Measurements from ENCODE around the gene LASP1. TPM values are rescaled to one million over a fixed set of nuclear protein-coding genes. Genes with fewer than 3 reads are reported as not detected.
"Not testable (repeated sequence)": the region's sequence is repeated elsewhere in the genome, so short reads cannot be mapped to it uniquely, and the experiment has no call there.

The LASP1 gene
- total and polyA plus RNA-seq, 5 donors from 2014 or later, result 50.3 to 154 (median 66.1) TPM

DNA sequence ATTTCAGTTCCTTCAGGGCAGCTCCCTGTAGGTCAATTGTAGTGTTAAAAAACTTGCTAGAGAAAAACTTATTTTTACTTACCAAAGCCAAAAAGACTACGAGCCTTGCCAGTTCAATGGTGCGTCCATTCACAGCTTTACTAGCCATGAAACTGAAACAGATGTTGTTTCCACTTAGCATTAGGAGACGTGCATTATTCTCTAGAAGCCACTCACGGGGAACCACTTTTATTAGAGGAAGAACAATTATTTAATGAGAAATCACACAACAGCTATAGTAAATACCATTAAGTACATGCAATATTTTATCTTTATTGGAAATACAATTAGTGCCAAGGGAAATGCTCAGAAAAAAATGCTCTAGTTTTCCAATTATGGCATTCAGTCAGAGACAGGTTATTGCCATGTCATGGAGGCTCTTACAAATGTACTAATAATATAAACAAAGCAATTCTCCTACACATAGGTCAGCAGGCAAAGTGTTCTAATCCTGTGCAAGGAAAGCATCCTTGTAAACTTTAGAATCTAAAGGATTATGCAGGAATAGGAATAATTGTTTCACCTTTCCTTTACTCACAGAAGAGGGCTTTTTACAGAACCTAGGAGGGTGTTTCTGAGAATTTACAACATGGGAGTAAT lies 73.0 kb downstream of the LASP1 start:
- H3K9me3 ChIP-seq (ENCODE audit: control insufficient read depth in 2 of 2, low read length in 2 of 2), result no peaks in the 10 kb centered on the region
- Mint-ChIP-seq H3K27me3 (no peaks in the 10 kb centered on the region), H3K4me3 (no peak overlapping the region), H3K36me3 (no peaks in the 10 kb centered on the region), H3K9me3 (no peaks in the 10 kb centered on the region), H3K4me1 (peaks cover 0 to 5% (median 0%) of the 10 kb centered on the region in 4 donors), H3K27ac (peak overlapping the region in 1 of 3 donors; percentile 29)
- H3K4me3 ChIP-seq (ENCODE audit: low read depth, low read length), result no peak overlapping the region
- no peak overlapping the region for H3K27ac ChIP-seq (ENCODE audit: insufficient read depth, low read length, poor library complexity, severe bottlenecking)
- H3K27me3 ChIP-seq (ENCODE audit: control insufficient read depth, insufficient read depth, low read length), result no peaks in the 10 kb centered on the region
- H3K36me3 ChIP-seq (ENCODE audit: control insufficient read depth, insufficient read depth, low read length), result no peaks in the 10 kb centered on the region
- no peak for ATAC-seq (ENCODE audit: low read depth in 2 of 2)
- no peaks in the 10 kb centered on the region for H3K4me1 ChIP-seq (ENCODE audit: control insufficient read depth, insufficient read depth, low read length, poor library complexity, severe bottlenecking)
- no peak for DNase-seq

DNA sequence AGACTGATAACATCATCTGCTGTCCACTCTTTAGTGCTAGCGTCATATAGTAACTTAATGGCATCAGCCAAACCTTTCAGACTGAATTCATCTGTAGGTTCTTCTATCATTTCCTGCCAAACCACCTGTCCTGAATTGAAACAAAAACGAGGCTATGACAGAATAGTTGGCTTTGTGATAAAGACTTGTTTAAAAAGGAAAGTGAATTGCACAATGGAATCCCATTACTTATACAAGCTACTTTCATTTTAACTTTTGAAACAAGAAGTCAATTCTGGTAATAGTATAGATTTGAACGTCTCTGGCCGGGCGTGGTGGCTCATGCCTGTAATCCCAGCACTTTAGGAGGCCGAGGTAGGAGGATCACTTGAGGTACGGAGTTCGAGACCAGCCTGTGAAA lies 73.7 kb downstream of the LASP1 start:
- H3K36me3 ChIP-seq (ENCODE audit: control insufficient read depth, insufficient read depth, low read length), result no peaks in the 10 kb centered on the region
- H3K4me1 Mint-ChIP-seq, result peaks cover 0 to 5% (median 0%) of the 10 kb centered on the region in 4 donors
- no peaks in the 10 kb centered on the region for H3K36me3 Mint-ChIP-seq
- H3K27ac ChIP-seq (ENCODE audit: insufficient read depth, low read length, poor library complexity, severe bottlenecking), result no peak overlapping the region
- no peak overlapping the region for H3K4me3 ChIP-seq (ENCODE audit: low read depth, low read length)
- no peak overlapping the region for H3K4me3 Mint-ChIP-seq
- H3K27ac Mint-ChIP-seq, result no peak overlapping the region
- no peaks in the 10 kb centered on the region for H3K27me3 ChIP-seq (ENCODE audit: control insufficient read depth, insufficient read depth, low read length)
- H3K4me1 ChIP-seq (ENCODE audit: control insufficient read depth, insufficient read depth, low read length, poor library complexity, severe bottlenecking), result no peaks in the 10 kb centered on the region
- no peak for ATAC-seq (ENCODE audit: low read depth in 2 of 2)
- H3K9me3 Mint-ChIP-seq, result no peaks in the 10 kb centered on the region
- no peaks in the 10 kb centered on the region for H3K27me3 Mint-ChIP-seq
- peak in 1 of 3 donors; percentile 54 for DNase-seq
- no peaks in the 10 kb centered on the region for H3K9me3 ChIP-seq (ENCODE audit: control insufficient read depth in 2 of 2, low read length in 2 of 2)

DNA sequence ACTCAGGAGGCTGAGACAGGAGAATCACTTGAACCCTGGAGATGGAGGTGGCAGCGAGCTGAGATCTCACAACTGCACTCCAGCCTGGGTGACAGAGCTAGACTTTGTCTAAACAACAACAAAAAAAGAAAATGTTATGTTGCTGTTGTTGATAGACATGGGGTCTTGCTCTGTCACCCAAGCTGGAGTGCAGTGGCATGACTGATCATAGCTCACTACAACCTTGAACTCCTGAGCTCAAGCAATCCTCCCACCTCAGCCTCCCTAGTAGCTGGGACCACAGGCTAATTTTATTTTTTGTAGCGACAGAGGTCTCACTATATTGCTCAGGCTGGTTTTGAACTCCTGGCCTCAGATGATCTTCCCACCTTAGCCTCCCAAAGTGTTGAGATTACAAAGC lies 77.3 kb downstream of the LASP1 start:
- ATAC-seq (ENCODE audit: low read depth in 2 of 2) (no peak), DNase-seq (no peak)
- Mint-ChIP-seq H3K27me3 (no peaks in the 10 kb centered on the region), H3K9me3 (no peaks in the 10 kb centered on the region), H3K4me1 (peaks cover 0 to 5% (median 0%) of the 10 kb centered on the region in 4 donors), H3K4me3 (no peak overlapping the region), H3K27ac (no peak overlapping the region), H3K36me3 (no peaks in the 10 kb centered on the region)
- Histone ChIP-seq H3K4me1 (ENCODE audit: control insufficient read depth, insufficient read depth, low read length, poor library complexity, severe bottlenecking) (no peaks in the 10 kb centered on the region), H3K27me3 (ENCODE audit: control insufficient read depth, insufficient read depth, low read length) (no peaks in the 10 kb centered on the region), H3K27ac (ENCODE audit: insufficient read depth, low read length, poor library complexity, severe bottlenecking) (no peak overlapping the region), H3K9me3 (ENCODE audit: control insufficient read depth in 2 of 2, low read length in 2 of 2) (no peaks in the 10 kb centered on the region), H3K36me3 (ENCODE audit: control insufficient read depth, insufficient read depth, low read length) (no peaks in the 10 kb centered on the region), H3K4me3 (ENCODE audit: low read depth, low read length) (no peak overlapping the region)

DNA sequence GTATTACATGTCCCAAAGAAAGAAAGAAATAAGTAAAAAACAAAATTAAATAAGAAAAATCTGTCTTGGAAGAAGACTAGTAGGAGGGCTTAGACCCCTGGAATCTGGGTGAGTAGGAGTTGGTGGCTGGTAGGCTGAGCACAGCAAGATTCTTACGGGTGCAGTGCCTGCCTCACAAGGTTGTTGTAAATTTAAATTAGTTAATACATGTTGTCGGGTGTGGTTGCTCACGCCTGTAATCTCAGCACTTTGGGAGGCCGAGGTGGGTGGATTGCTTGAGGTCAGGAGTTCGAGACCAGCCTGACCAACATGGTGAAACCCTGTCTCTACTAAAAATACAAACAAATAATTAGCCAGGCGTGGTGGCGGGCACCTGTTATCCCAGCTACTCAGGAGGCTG lies 83.9 kb downstream of the LASP1 start:
- H3K36me3 Mint-ChIP-seq, result not testable (repeated sequence)

DNA sequence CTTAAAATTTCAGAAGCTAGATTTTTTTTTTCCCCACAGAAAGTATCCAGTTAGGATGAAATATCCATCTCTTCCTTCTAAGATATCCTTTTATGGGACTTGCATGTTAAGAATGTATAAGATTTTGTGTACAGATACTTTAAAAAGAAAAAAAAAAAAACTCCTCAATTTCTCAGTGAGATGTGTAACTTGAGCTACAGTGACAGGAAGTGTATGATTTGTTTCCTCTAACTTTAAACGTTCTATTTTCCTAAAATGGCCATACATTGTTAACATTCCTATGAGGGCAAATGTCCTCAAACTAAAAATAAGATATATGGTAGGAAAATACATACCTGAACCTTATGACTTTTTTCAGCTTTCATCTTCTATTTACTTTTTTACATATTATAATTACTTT lies 88.5 kb downstream of the LASP1 start:
- H3K27me3 ChIP-seq (ENCODE audit: control insufficient read depth, insufficient read depth, low read length), result no peaks in the 10 kb centered on the region
- Mint-ChIP-seq H3K27ac (peak overlapping the region in 1 of 3 donors; percentile 60), H3K9me3 (no peaks in the 10 kb centered on the region), H3K27me3 (no peaks in the 10 kb centered on the region), H3K36me3 (no peaks in the 10 kb centered on the region), H3K4me3 (no peak overlapping the region), H3K4me1 (peaks cover 7 to 36% (median 13%) of the 10 kb centered on the region in 4 donors)
- H3K9me3 ChIP-seq (ENCODE audit: control insufficient read depth in 2 of 2, low read length in 2 of 2), result no peaks in the 10 kb centered on the region
- H3K4me3 ChIP-seq (ENCODE audit: low read depth, low read length), result no peak overlapping the region
- DNase-seq, result no peak
- no peaks in the 10 kb centered on the region for H3K36me3 ChIP-seq (ENCODE audit: control insufficient read depth, insufficient read depth, low read length)
- no peak overlapping the region for H3K27ac ChIP-seq (ENCODE audit: insufficient read depth, low read length, poor library complexity, severe bottlenecking)
- peaks cover 15% of the 10 kb centered on the region for H3K4me1 ChIP-seq (ENCODE audit: control insufficient read depth, insufficient read depth, low read length, poor library complexity, severe bottlenecking)
- no peak for ATAC-seq (ENCODE audit: low read depth in 2 of 2)

More for the DNA sequence above, 83.9 kb downstream of the LASP1 start:
- H3K9me3 ChIP-seq (ENCODE audit: control insufficient read depth in 2 of 2, low read length in 2 of 2); H3K27me3 Mint-ChIP-seq; H3K27me3 ChIP-seq (ENCODE audit: control insufficient read depth, insufficient read depth, low read length); H3K4me1 Mint-ChIP-seq; H3K9me3 Mint-ChIP-seq; H3K4me3 Mint-ChIP-seq; H3K4me1 ChIP-seq (ENCODE audit: control insufficient read depth, insufficient read depth, low read length, poor library complexity, severe bottlenecking); ATAC-seq (ENCODE audit: low read depth in 2 of 2); H3K27ac Mint-ChIP-seq; H3K36me3 ChIP-seq (ENCODE audit: control insufficient read depth, insufficient read depth, low read length); H3K4me3 ChIP-seq (ENCODE audit: low read depth, low read length); DNase-seq; H3K27ac ChIP-seq (ENCODE audit: insufficient read depth, low read length, poor library complexity, severe bottlenecking): not testable (repeated sequence)

DNA sequence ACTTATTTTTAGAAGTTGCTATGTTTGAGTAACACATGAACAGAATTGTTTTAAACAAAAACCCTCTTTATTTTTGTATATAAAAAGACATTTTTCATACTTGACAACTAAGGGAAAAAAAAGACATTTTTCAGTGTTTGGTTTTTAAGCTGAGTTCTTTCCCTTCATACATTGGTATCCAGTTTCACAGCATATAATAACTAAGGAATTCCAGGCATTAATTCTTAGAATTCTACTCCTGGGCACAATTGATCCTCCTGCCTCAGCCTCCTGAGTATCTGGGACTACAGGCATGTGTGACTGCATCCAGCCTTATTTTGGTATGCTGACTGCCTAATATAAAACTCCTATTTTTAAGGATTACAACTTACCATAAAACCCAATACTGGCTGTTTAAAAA lies 88.9 kb downstream of the LASP1 start:
- ATAC-seq (ENCODE audit: low read depth in 2 of 2) (no peak), DNase-seq (no peak)
- H3K27ac Mint-ChIP-seq, result peak overlapping the region in 1 of 3 donors; percentile 49
- H3K9me3 ChIP-seq (ENCODE audit: control insufficient read depth in 2 of 2, low read length in 2 of 2), result no peaks in the 10 kb centered on the region
- H3K36me3 ChIP-seq (ENCODE audit: control insufficient read depth, insufficient read depth, low read length), result no peaks in the 10 kb centered on the region
- H3K4me3 Mint-ChIP-seq, result no peak overlapping the region
- H3K27me3 ChIP-seq (ENCODE audit: control insufficient read depth, insufficient read depth, low read length), result no peaks in the 10 kb centered on the region
- H3K27ac ChIP-seq (ENCODE audit: insufficient read depth, low read length, poor library complexity, severe bottlenecking), result no peak overlapping the region
- no peaks in the 10 kb centered on the region for H3K27me3 Mint-ChIP-seq
- H3K4me1 ChIP-seq (ENCODE audit: control insufficient read depth, insufficient read depth, low read length, poor library complexity, severe bottlenecking), result peaks cover 15% of the 10 kb centered on the region
- no peaks in the 10 kb centered on the region for H3K36me3 Mint-ChIP-seq
- no peaks in the 10 kb centered on the region for H3K9me3 Mint-ChIP-seq
- peaks cover 7 to 36% (median 13%) of the 10 kb centered on the region in 4 donors for H3K4me1 Mint-ChIP-seq
- no peak overlapping the region for H3K4me3 ChIP-seq (ENCODE audit: low read depth, low read length)

DNA sequence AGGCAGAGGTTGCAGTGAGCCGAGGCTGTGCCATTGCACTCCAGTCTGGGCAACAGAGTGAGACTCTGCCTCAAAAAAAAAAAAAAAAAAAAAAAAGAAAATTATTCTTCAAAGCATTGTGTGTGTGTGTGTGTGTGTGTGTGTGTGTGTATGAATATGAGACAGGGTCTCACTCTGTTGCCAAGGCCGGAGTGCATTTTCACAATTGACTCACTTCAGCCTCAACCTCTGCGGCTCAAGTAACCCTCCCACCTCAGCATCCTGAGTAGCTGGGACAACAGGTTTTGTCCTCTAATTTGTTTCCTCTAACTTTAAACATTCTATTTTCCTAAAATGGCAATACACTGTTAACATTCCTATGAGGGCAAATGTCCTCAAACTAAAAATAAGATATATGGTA lies 89.7 kb downstream of the LASP1 start:
- no peak for ATAC-seq (ENCODE audit: low read depth in 2 of 2)
- no peak for DNase-seq
- Mint-ChIP-seq H3K27ac (peak overlapping the region in 2 of 3 donors; percentile 5 to 49), H3K4me3 (peak overlapping the region in 1 of 4 donors; percentile 7), H3K4me1 (peaks cover 7 to 36% (median 13%) of the 10 kb centered on the region in 4 donors), H3K9me3 (no peaks in the 10 kb centered on the region), H3K27me3 (no peaks in the 10 kb centered on the region), H3K36me3 (no peaks in the 10 kb centered on the region)
- H3K36me3 ChIP-seq (ENCODE audit: control insufficient read depth, insufficient read depth, low read length), result no peaks in the 10 kb centered on the region
- H3K4me1 ChIP-seq (ENCODE audit: control insufficient read depth, insufficient read depth, low read length, poor library complexity, severe bottlenecking), result peaks cover 15% of the 10 kb centered on the region
- no peak overlapping the region for H3K4me3 ChIP-seq (ENCODE audit: low read depth, low read length)
- no peaks in the 10 kb centered on the region for H3K27me3 ChIP-seq (ENCODE audit: control insufficient read depth, insufficient read depth, low read length)
- no peaks in the 10 kb centered on the region for H3K9me3 ChIP-seq (ENCODE audit: control insufficient read depth in 2 of 2, low read length in 2 of 2)
- H3K27ac ChIP-seq (ENCODE audit: insufficient read depth, low read length, poor library complexity, severe bottlenecking), result peak overlapping the region; percentile 61

DNA sequence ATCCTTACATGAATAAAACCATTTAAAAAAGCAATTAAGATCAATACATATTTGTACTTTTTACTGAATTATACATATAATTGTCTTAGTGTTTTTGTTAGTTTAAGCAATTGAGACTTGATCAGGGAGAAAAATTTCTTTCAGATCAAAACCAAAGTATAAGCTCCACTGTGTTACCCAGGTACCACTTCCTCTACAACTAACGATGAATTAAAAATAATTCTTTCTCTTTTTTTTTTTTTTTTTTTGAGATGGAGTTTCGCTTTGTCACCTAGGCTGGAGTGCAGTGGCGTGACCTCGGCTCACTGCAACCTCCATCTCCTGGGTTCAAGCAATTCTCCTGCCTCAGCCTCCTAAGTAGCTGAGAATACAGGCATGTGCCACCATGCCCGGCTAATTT lies 90.5 kb downstream of the LASP1 start:
- Histone ChIP-seq H3K36me3 (ENCODE audit: control insufficient read depth, insufficient read depth, low read length) (no peaks in the 10 kb centered on the region), H3K27me3 (ENCODE audit: control insufficient read depth, insufficient read depth, low read length) (no peaks in the 10 kb centered on the region), H3K4me1 (ENCODE audit: control insufficient read depth, insufficient read depth, low read length, poor library complexity, severe bottlenecking) (peaks cover 15% of the 10 kb centered on the region), H3K27ac (ENCODE audit: insufficient read depth, low read length, poor library complexity, severe bottlenecking) (peak overlapping the region; percentile 61), H3K9me3 (ENCODE audit: control insufficient read depth in 2 of 2, low read length in 2 of 2) (no peaks in the 10 kb centered on the region), H3K4me3 (ENCODE audit: low read depth, low read length) (peak overlapping the region; percentile 53)
- Mint-ChIP-seq H3K4me3 (peak overlapping the region in 3 of 4 donors; percentile 43 to 63 (median 53)), H3K4me1 (peaks cover 7 to 36% (median 13%) of the 10 kb centered on the region in 4 donors), H3K27me3 (no peaks in the 10 kb centered on the region), H3K9me3 (no peaks in the 10 kb centered on the region), H3K27ac (peak overlapping the region; percentile 49 to 77 (median 55)), H3K36me3 (no peaks in the 10 kb centered on the region)
- peak in 2 of 3 donors; percentile 29 to 52 for DNase-seq
- peak; percentile 72 for ATAC-seq (ENCODE audit: low read depth in 2 of 2)
